ENCODE measurements around the gene FBXO2.

DNA sequence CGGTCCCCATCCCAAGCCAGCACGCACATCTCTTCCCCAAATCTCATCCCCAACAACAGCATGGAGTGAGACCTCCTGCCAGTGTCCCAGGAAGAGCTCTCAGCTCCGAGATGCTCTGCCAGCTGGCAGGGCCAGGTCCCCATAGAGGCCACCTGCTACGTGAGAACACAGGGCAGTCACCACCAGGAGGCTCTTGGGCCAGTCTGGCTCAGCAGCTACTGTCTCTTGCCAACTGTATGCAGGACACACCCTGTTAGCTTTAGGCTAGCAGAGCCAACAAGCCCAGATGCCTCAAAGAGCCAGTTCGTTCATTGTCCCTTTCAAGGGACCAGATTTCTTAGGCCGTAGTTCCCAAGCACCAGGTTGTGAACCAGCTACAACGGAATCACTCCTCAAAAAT lies 36.9 kb downstream of the FBXO2 start:
- TF ChIP-seq, protein P1, sequence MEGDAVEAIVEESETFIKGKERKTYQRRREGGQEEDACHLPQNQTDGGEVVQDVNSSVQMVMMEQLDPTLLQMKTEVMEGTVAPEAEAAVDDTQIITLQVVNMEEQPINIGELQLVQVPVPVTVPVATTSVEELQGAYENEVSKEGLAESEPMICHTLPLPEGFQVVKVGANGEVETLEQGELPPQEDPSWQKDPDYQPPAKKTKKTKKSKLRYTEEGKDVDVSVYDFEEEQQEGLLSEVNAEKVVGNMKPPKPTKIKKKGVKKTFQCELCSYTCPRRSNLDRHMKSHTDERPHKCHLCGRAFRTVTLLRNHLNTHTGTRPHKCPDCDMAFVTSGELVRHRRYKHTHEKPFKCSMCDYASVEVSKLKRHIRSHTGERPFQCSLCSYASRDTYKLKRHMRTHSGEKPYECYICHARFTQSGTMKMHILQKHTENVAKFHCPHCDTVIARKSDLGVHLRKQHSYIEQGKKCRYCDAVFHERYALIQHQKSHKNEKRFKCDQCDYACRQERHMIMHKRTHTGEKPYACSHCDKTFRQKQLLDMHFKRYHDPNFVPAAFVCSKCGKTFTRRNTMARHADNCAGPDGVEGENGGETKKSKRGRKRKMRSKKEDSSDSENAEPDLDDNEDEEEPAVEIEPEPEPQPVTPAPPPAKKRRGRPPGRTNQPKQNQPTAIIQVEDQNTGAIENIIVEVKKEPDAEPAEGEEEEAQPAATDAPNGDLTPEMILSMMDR (conservative IDR thresholded peaks at IDR 0.05 in 1 of 2, IDR thresholded peaks at IDR 0.05 in 1 of 2; ENCODE audit: low read depth in 1 of 2, low read length in 2 of 2) = no peak
- no peak for TF ChIP-seq EZH2 (IDR thresholded peaks at IDR 0.05; ENCODE audit: low read length, missing control alignments)

Data from fibroblast of lung (primary cell).